Lower lobe of right lung (tissue), 2 donors: ENCODE measurements around the gene ARL4C. TPM values are rescaled to one million over a fixed set of nuclear protein-coding genes. Genes with fewer than 3 reads are reported as not detected.

Experiments
- ATAC-seq, 2 donors: fragments of 200-7000 bp; cut with Tn5 transposase; one replicate each; pipeline ENCODE4 v1.9.1; 2020 to 2022; ENCODE audit warnings: mild to moderate bottlenecking in 2 of 2, moderate library complexity in 2 of 2
- DNase-seq: peaks from one replicate; pipeline ENCODE4 v3.0.0-alpha.2; 2020
- H3K27ac ChIP-seq: fragments of 200-600 bp; one replicate; pipeline ENCODE4 v1.8.0; 2022
- H3K27me3 ChIP-seq: fragments of 200-600 bp; one replicate; pipeline ENCODE4 v1.8.0; 2022; ENCODE audit warnings: low read depth
- H3K36me3 ChIP-seq: fragments of 200-600 bp; one replicate; pipeline ENCODE4 v1.8.0; 2022; ENCODE audit warnings: mild to moderate bottlenecking
- H3K4me1 ChIP-seq: fragments of 200-600 bp; one replicate; pipeline ENCODE4 v1.8.0; 2022
- H3K4me3 ChIP-seq: fragments of 200-600 bp; one replicate; pipeline ENCODE4 v1.8.0; 2022; ENCODE audit warnings: mild to moderate bottlenecking
- H3K9me3 ChIP-seq: fragments of 200-600 bp; one replicate; pipeline ENCODE4 v1.8.0; 2022
- intact Hi-C: fragments of 100-400 bp; cut with DNase I; formaldehyde crosslinking; loops from one replicate; pipeline ENCODE4 v1.11.0; 2022
- total RNA-seq: library from RNA; stranded (reverse); fragmentation: NEBNext Ultra II Directional; extraction: Animal tissue kit (Norgen Biotek cat#: 25700); gene quantifications from one replicate; pipeline ENCODE4 v1.2.1, GENCODE V29; 2021
- TF ChIP-seq, protein P1 (sequence below): fragments of 200-600 bp; IDR thresholded peaks from one replicate; pipeline ENCODE4 v1.8.0; 2022; ENCODE audit warnings: antibody characterized with exemption, mild to moderate bottlenecking
- donor health status: DM: no; HTN: yes; CAD: no; lungs with severe emphysema.

ARL4C gene
- total RNA-seq, 1 donor from 2014 or later, result 13.4 TPM

DNA sequence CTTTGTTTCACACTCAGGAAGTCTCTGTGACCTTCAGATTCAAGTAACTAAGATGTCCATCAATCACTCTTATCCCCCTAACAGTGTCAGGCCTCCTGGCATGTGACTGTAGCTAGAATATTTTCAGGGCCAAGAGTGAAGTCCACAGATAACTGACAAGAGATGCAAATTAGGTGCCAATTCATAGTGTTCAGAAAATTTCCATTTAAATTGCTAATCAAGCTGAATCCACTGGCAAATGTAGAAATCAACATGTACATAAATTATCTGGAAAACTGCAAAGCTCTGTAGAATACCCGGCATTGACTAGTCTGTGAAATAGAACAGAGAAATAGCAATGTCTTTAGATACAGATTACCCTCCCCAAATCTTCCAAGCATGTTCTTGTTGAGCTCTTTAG, 38.6 kb upstream of the ARL4C start:
- H3K9me3 ChIP-seq, result no peaks in the 10 kb centered on the region
- DNase-seq (no peak), ATAC-seq (no peak)
- H3K27ac ChIP-seq, result no peak overlapping the region
- no peaks in the 10 kb centered on the region for H3K4me1 ChIP-seq
- H3K27me3 ChIP-seq, result no peaks in the 10 kb centered on the region
- intact Hi-C loops, result no loop called here
- no peaks in the 10 kb centered on the region for H3K36me3 ChIP-seq
- TF ChIP-seq, protein P1, sequence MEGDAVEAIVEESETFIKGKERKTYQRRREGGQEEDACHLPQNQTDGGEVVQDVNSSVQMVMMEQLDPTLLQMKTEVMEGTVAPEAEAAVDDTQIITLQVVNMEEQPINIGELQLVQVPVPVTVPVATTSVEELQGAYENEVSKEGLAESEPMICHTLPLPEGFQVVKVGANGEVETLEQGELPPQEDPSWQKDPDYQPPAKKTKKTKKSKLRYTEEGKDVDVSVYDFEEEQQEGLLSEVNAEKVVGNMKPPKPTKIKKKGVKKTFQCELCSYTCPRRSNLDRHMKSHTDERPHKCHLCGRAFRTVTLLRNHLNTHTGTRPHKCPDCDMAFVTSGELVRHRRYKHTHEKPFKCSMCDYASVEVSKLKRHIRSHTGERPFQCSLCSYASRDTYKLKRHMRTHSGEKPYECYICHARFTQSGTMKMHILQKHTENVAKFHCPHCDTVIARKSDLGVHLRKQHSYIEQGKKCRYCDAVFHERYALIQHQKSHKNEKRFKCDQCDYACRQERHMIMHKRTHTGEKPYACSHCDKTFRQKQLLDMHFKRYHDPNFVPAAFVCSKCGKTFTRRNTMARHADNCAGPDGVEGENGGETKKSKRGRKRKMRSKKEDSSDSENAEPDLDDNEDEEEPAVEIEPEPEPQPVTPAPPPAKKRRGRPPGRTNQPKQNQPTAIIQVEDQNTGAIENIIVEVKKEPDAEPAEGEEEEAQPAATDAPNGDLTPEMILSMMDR, result no peak
- no peak overlapping the region for H3K4me3 ChIP-seq

DNA sequence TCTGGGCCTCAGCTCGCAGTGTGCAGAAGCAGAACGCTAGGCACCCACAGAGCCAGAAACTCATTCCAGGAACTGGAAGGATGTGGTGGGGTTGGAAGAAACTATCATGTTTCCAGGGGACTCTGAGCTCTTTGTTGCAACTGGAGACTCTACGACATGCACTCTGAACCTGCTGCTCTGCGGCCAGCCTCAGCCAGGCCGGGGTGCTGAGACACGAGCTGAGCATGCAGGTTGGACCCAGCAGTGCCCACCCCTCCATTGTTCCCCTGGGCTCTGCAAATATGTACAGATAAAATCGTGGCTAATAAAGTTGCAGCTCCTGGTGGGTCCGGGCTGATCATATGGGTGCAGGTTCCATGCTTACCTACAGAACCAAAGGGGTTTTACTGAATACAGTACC, 37.6 kb upstream of the ARL4C start:
- intact Hi-C loops, result no loop called here
- no peaks in the 10 kb centered on the region for H3K27me3 ChIP-seq
- ATAC-seq (no peak), DNase-seq (no peak)
- no peak overlapping the region for H3K27ac ChIP-seq
- TF ChIP-seq, protein P1, result no peak
- no peak overlapping the region for H3K4me3 ChIP-seq
- H3K4me1 ChIP-seq, result no peaks in the 10 kb centered on the region
- H3K36me3 ChIP-seq, result no peaks in the 10 kb centered on the region
- H3K9me3 ChIP-seq, result no peaks in the 10 kb centered on the region

DNA sequence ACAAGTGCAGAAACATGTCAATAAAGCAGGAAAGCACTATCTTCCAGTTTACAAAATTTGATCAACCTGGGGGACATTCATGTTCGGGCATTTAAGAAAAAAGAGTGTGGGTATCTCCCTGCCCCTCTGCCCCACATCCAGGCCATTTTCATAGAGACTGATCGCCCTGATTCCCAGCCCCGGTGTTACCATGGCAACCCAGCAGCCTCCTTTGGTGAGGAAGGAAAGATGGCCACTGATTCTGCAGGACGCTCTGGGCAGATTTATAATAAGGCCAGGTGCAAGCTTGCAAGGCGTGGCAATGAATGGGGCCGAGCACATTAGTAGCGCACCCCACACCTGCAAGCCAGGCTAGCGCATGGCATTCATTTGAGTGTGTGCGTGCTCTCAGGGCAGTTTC, 36.7 kb upstream of the ARL4C start:
- intact Hi-C loops, result no loop called here
- TF ChIP-seq, protein P1, result no peak
- ATAC-seq (no peak), DNase-seq (no peak)
- no peaks in the 10 kb centered on the region for H3K4me1 ChIP-seq
- H3K9me3 ChIP-seq, result no peaks in the 10 kb centered on the region
- H3K27ac ChIP-seq, result no peak overlapping the region
- H3K4me3 ChIP-seq, result no peak overlapping the region
- no peaks in the 10 kb centered on the region for H3K36me3 ChIP-seq
- H3K27me3 ChIP-seq, result no peaks in the 10 kb centered on the region

DNA sequence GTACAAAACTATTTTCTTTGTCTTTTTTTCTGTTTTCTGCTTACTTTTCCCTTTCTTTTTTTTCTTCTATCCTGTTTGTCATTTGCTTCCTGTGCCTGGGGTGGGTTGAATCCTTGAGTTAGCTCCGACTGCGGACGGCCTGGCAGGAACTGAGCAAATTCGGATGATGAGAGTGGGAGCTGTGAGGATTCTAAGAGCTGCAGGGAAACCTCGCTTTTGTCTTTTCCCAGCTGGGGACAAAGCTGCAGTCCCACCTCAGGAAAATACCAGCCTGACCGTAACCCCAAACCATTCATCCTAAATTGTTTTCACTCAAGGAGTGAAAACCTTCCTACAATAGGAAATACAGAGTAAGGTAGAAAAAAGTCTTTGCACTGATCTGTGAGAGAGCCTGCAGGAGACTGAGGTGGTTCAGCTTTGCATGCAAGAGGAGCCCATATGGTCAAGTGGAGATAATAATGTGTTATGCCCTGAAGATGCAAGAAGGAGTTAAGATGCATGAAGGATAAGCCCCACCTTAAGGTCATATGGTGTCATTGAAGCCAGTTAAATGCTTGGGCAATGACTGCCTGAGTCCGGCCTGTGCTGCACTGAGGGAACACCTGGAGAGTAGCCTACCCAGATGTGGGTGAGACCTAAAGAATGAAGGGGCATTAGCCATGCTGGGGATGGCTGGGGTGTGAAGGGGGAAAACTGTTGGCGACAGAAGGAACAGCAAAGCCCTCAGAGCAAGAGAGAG, 31.7 kb upstream of the ARL4C start:
- Histone ChIP-seq H3K27me3 (no peaks in the 10 kb centered on the region), H3K9me3 (peaks cover 6% of the 10 kb centered on the region), H3K4me3 (no peak overlapping the region), H3K4me1 (no peaks in the 10 kb centered on the region), H3K27ac (no peak overlapping the region), H3K36me3 (no peaks in the 10 kb centered on the region)
- no peak for DNase-seq
- intact Hi-C loops, result no loop called here
- TF ChIP-seq, protein P1, result no peak
- ATAC-seq, result no peak

DNA sequence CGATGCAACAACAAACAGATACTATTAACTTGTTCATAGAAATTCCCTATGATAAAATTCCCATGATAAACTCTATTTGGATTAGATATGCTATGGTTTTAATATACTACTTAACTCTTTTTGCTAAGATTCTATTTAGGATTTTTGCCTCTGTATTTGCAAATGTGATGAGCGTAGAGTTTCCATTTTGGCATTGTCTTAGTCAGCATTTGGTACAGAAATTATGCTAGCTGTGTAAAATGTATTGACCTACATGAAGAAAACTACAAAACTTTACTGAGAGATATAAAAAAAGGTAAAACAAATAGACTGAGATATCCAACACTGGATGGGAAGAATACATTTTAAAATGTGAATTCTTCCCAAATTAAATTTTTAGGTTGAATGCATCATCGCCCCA, 29.8 kb upstream of the ARL4C start:
- Histone ChIP-seq H3K9me3 (peaks cover 6% of the 10 kb centered on the region), H3K27ac (no peak overlapping the region), H3K4me3 (no peak overlapping the region), H3K36me3 (no peaks in the 10 kb centered on the region), H3K27me3 (no peaks in the 10 kb centered on the region), H3K4me1 (no peaks in the 10 kb centered on the region)
- TF ChIP-seq, protein P1, result no peak
- intact Hi-C loops, result no loop called here
- no peak for DNase-seq
- no peak for ATAC-seq
